ENCODE results near the gene SLC38A3. TPM values are rescaled to one million over a fixed set of nuclear protein-coding genes. Genes with fewer than 3 reads are reported as not detected.

SLC38A3 gene
- total RNA-seq, 3 donors from 2014 or later = 0.08 to 0.52 TPM; not detected in 1

DNA sequence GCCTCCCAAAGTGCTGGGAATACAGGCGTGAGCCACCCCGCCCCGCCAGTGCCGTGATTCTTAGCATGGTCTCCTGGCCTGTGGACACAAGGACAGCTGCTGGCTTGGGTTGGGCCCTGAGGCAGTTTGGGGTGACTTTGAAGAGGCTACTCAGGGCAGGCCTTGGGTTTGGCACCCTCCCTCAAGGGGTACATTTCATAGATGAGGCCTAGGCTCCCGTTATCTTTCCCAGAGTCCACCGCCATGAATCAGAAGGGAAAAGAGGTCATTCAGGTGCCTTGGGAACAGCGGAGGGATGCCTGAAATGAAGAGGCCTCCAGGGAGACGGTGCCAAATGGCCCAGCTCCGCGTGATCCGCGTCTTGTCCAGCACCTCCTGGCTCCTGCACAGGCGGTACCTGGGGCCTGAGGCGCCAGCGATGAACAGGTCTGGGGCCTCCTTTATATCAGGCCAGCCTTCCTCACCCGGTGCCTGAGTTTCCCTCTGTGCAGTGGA lies 40.2 kb downstream of the SLC38A3 start:
- H3K4me1 Mint-ChIP-seq (ENCODE audit: low read depth) = peaks cover 79% of the 10 kb centered on the region
- no peaks in the 10 kb centered on the region for H3K27me3 Mint-ChIP-seq (ENCODE audit: low read depth)
- peak overlapping the region; percentile 21 for H3K4me3 Mint-ChIP-seq
- H3K36me3 Mint-ChIP-seq (ENCODE audit: insufficient read depth) = peaks cover 4% of the 10 kb centered on the region
- no peaks in the 10 kb centered on the region for H3K9me3 Mint-ChIP-seq
- ATAC-seq (no peak), DNase-seq (no peak)

- Mint-ChIP-seq H3K4me3 (peak overlapping the region; percentile 81), H3K4me1 (ENCODE audit: low read depth) (peaks cover 78% of the 10 kb centered on the region), H3K27me3 (ENCODE audit: low read depth) (no peaks in the 10 kb centered on the region), H3K9me3 (no peaks in the 10 kb centered on the region), H3K36me3 (ENCODE audit: insufficient read depth) (peaks cover 5% of the 10 kb centered on the region)
- peak; percentile 81 to 86 for ATAC-seq
- peak; percentile 96 for DNase-seq
Observed at GRCh38 chr3:50245831-50246516, 40.9 kb downstream of the SLC38A3 start.

DNA sequence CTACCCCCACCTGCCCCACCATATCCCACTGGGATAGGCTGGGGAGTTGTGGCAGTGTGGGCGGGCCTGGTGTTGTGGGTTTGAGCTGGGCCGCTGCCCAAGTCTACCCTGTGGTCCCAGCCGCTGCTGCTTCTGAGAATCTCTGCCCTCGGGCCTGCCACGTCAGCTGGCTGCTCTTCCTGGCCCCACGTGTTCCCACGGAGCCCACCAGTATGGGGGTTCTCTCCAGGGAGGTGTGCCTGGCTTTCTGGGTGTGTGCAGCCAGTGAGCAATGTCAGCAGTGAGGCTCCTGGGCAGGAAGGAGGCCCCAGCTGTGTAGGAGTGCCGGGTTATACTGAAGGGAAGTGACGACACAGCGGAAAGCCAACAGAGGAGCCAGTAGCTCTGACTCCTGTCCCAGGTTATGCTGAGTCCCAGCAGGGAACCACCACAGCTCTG lies 41.5 kb downstream of the SLC38A3 start:
- Mint-ChIP-seq H3K9me3 (no peaks in the 10 kb centered on the region), H3K36me3 (ENCODE audit: insufficient read depth) (peaks cover 9% of the 10 kb centered on the region), H3K27me3 (ENCODE audit: low read depth) (no peaks in the 10 kb centered on the region), H3K4me3 (peak overlapping the region; percentile 81), H3K4me1 (ENCODE audit: low read depth) (peaks cover 78% of the 10 kb centered on the region)
- DNase-seq (peak; percentile 76), ATAC-seq (peak; percentile 86)

- no peaks in the 10 kb centered on the region for H3K9me3 Mint-ChIP-seq
- DNase-seq (no peak), ATAC-seq (no peak)
- H3K36me3 Mint-ChIP-seq (ENCODE audit: insufficient read depth) = peaks cover 9% of the 10 kb centered on the region
- H3K4me3 Mint-ChIP-seq = no peak overlapping the region
- peaks cover 62% of the 10 kb centered on the region for H3K4me1 Mint-ChIP-seq (ENCODE audit: low read depth)
- H3K27me3 Mint-ChIP-seq (ENCODE audit: low read depth) = no peaks in the 10 kb centered on the region
Observed at GRCh38 chr3:50248387-50248786, 43.3 kb downstream of the SLC38A3 start.

- Mint-ChIP-seq H3K4me1 (ENCODE audit: low read depth) (peaks cover 54% of the 10 kb centered on the region), H3K36me3 (ENCODE audit: insufficient read depth) (peaks cover 9% of the 10 kb centered on the region), H3K27me3 (ENCODE audit: low read depth) (no peaks in the 10 kb centered on the region), H3K4me3 (no peak overlapping the region), H3K9me3 (no peaks in the 10 kb centered on the region)
- DNase-seq = no peak
- ATAC-seq = no peak
Observed at GRCh38 chr3:50249457-50249856, 44.4 kb downstream of the SLC38A3 start.

GRCh38 chr3:50250514-50250913 lies 45.4 kb downstream of the SLC38A3 start:
- DNase-seq (no peak), ATAC-seq (no peak)
- H3K9me3 Mint-ChIP-seq = no peaks in the 10 kb centered on the region
- H3K36me3 Mint-ChIP-seq (ENCODE audit: insufficient read depth) = peaks cover 9% of the 10 kb centered on the region
- H3K4me3 Mint-ChIP-seq = no peak overlapping the region
- H3K27me3 Mint-ChIP-seq (ENCODE audit: low read depth) = no peaks in the 10 kb centered on the region
- H3K4me1 Mint-ChIP-seq (ENCODE audit: low read depth) = peaks cover 44% of the 10 kb centered on the region

DNA sequence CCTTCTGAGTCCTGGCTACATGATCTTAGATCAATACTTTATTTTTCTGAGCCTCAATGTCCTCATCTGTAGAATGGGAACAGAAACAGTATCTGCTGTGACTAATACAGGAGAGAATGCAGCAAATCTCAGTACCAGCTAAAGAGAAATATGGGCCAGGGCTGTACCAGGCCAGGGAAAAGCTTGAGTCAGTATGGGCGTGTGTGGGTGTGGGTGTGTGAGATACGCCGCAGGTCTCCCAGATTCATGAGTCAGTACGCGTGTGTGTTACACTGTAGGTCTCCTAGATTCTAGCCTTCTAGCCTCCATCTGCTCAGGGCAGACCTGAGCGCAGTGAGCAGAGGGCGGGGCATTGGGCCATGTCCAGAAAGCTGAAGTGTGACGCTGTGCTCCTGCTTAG lies 46.1 kb downstream of the SLC38A3 start:
- ATAC-seq (peak; percentile 15 to 51), DNase-seq (peak; percentile 40)
- Mint-ChIP-seq H3K36me3 (ENCODE audit: insufficient read depth) (peaks cover 9% of the 10 kb centered on the region), H3K9me3 (no peaks in the 10 kb centered on the region), H3K4me1 (ENCODE audit: low read depth) (peaks cover 40% of the 10 kb centered on the region), H3K4me3 (peak overlapping the region; percentile 17), H3K27me3 (ENCODE audit: low read depth) (no peaks in the 10 kb centered on the region)

DNA sequence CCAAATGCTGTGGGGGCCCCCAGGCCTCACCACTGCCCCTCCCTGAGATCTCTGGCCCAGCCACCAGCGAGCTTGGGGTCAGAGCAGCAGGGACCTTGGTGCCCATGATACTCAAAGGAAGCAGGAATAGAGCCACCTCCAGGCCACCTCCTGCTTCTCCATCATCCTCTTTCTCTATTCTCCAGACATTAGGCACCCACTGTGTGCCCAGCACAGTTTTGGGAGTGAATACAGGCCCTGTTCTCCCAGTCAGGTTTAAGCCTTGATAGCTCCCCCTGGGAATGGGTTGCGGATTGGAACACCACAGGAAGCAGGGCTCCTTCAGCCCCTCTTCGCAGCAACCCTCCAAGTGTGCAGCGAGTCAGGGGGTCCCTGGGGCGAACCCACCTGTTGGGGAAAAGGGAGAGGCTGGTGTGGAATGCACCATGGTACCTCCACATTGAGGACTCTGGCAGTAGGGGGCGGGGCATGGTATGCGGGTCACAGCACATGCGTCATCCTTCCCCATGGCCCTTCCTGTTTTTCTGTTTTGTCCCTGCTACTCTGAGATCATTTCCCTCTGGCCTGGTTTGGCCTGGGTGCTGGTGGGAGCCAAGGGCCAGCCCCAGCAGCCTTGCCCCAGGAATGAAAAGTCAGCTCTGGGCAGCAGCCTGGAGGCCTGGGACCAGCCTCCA lies 49.6 kb downstream of the SLC38A3 start:
- ATAC-seq = no peak
- Mint-ChIP-seq H3K4me3 (no peak overlapping the region), H3K9me3 (no peaks in the 10 kb centered on the region), H3K27me3 (ENCODE audit: low read depth) (no peaks in the 10 kb centered on the region), H3K36me3 (ENCODE audit: insufficient read depth) (peaks cover 15% of the 10 kb centered on the region), H3K4me1 (ENCODE audit: low read depth) (peaks cover 20% of the 10 kb centered on the region)
- DNase-seq = no peak

- ATAC-seq = no peak
- no peak for DNase-seq
- Mint-ChIP-seq H3K27me3 (ENCODE audit: low read depth) (no peaks in the 10 kb centered on the region), H3K4me1 (ENCODE audit: low read depth) (peaks cover 16% of the 10 kb centered on the region), H3K36me3 (ENCODE audit: insufficient read depth) (peaks cover 13% of the 10 kb centered on the region), H3K4me3 (no peak overlapping the region), H3K9me3 (no peaks in the 10 kb centered on the region)
Observed at GRCh38 chr3:50255251-50255615, 50.2 kb downstream of the SLC38A3 start.

DNA sequence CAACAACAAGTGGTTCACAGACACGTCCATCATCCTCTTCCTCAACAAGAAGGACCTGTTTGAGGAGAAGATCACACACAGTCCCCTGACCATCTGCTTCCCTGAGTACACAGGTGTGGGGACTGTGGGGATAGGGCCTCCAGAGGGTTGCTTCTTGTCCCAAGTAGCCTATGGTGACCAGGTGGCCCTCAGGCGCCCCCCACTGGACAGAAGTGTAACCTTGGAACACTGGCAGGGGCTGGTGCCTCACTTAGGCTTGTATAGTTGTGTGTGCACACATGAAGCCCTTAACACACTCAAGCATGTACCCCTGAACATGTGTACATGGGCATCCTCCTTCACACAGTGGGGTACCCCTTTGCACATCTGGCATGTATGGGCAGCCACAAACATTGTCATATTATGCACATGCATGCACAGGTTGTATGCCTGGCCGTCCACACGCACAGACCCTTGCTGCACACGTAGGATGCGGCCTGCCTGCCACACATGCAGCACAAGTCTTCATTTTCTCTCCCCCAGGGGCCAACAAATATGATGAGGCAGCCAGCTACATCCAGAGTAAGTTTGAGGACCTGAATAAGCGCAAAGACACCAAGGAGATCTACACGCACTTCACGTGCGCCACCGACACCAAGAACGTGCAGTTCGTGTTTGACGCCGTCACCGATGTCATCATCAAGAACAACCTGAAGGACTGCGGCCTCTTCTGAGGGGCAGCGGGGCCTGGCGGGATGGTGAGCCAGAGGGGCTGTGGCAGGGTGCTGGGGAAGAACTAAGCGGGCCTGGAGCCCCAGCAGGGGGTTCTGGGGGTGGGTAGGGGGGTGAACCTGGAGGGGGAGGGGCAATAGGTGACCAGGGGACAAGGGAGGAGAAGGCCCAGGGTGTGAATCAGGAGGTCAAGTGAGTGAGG lies 52.2 kb downstream of the SLC38A3 start:
- Mint-ChIP-seq H3K4me3 (no peak overlapping the region), H3K9me3 (no peaks in the 10 kb centered on the region), H3K4me1 (ENCODE audit: low read depth) (peaks cover 5% of the 10 kb centered on the region), H3K27me3 (ENCODE audit: low read depth) (no peaks in the 10 kb centered on the region), H3K36me3 (ENCODE audit: insufficient read depth) (peaks cover 8% of the 10 kb centered on the region)
- no peak for ATAC-seq
- DNase-seq = no peak

GRCh38 chr3:50258029-50258680 lies 53.1 kb downstream of the SLC38A3 start:
- peaks cover 5% of the 10 kb centered on the region for H3K4me1 Mint-ChIP-seq (ENCODE audit: low read depth)
- H3K4me3 Mint-ChIP-seq = no peak overlapping the region
- H3K36me3 Mint-ChIP-seq (ENCODE audit: insufficient read depth) = peaks cover 8% of the 10 kb centered on the region
- no peaks in the 10 kb centered on the region for H3K9me3 Mint-ChIP-seq
- ATAC-seq (no peak), DNase-seq (no peak)
- H3K27me3 Mint-ChIP-seq (ENCODE audit: low read depth) = no peaks in the 10 kb centered on the region

DNA sequence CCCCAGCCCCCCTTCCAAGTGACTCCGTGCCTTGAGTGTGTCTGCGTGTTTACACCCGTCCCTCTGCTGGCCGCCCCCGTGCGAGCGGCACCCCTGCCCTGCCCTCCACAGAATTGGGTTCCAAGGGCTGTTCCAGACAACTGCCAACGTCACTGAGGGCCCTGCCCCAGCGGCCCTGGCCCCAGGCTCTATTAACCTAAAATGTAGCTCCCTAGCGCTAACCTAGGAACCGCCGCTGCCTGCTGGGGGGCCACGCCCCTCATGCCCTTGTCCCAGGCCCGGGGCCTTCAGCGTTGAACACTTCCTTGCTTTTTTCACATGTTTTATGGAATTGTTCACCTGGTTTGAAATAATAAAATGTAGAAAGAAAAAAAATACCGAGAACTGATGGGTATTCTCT lies 53.9 kb downstream of the SLC38A3 start:
- H3K4me3 Mint-ChIP-seq = no peak overlapping the region
- DNase-seq (no peak), ATAC-seq (no peak)
- no peaks in the 10 kb centered on the region for H3K9me3 Mint-ChIP-seq
- no peaks in the 10 kb centered on the region for H3K27me3 Mint-ChIP-seq (ENCODE audit: low read depth)
- peaks cover 8% of the 10 kb centered on the region for H3K36me3 Mint-ChIP-seq (ENCODE audit: insufficient read depth)
- peaks cover 5% of the 10 kb centered on the region for H3K4me1 Mint-ChIP-seq (ENCODE audit: low read depth)

DNA sequence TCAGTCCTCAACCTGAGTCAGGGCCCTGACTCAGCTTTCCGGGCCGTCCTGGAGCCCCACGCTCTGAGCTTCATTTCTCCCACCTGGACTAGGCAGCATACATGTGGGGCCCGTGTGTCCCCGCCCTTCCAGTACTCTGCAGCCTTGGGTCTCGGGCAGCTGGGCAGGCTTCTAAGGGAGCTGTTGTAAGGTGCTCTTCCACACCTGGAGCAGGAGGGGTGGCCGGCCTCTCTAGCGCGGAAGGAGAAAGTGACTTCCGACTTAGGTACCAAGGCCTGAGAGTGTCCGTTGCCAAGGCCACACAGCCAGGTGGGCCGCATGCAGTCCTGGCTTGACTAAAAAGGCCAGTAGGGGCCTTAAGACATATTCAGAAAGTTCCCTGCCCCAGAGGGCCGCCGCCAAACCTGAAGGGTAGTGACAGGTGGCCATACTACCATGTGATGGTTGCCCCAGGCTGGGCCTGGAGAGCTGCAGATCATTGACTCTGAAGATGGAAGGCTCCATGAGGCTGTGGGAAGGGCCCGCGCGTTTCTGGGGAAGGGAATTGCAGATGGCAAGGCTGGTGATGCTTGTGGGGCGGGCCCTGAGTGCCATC lies 54.5 kb downstream of the SLC38A3 start:
- Mint-ChIP-seq H3K4me3 (peak overlapping the region; percentile 53), H3K36me3 (ENCODE audit: insufficient read depth) (peaks cover 8% of the 10 kb centered on the region), H3K27me3 (ENCODE audit: low read depth) (no peaks in the 10 kb centered on the region), H3K4me1 (ENCODE audit: low read depth) (peaks cover 5% of the 10 kb centered on the region), H3K9me3 (no peaks in the 10 kb centered on the region)
- ATAC-seq (peak; percentile 10 to 21), DNase-seq (no peak)
